Stimulated activated CD8-positive, alpha-beta memory T cell treated with anti-CD3 and anti-CD28 coated beads, Interleukin-15, amount 100 ng/mL, for 1 hour (primary cell): ENCODE measurements around the gene ZBTB7C.

Experiments used
- DNase-seq: peaks from one replicate; pipeline ENCODE4 v3.0.0-alpha.2; 2020; ENCODE audit warnings: low read depth

The ZBTB7C gene

GRCh38 chr18:48352051-48352755 lies 57.0 kb downstream of the ZBTB7C start:
- no peak for DNase-seq

DNA sequence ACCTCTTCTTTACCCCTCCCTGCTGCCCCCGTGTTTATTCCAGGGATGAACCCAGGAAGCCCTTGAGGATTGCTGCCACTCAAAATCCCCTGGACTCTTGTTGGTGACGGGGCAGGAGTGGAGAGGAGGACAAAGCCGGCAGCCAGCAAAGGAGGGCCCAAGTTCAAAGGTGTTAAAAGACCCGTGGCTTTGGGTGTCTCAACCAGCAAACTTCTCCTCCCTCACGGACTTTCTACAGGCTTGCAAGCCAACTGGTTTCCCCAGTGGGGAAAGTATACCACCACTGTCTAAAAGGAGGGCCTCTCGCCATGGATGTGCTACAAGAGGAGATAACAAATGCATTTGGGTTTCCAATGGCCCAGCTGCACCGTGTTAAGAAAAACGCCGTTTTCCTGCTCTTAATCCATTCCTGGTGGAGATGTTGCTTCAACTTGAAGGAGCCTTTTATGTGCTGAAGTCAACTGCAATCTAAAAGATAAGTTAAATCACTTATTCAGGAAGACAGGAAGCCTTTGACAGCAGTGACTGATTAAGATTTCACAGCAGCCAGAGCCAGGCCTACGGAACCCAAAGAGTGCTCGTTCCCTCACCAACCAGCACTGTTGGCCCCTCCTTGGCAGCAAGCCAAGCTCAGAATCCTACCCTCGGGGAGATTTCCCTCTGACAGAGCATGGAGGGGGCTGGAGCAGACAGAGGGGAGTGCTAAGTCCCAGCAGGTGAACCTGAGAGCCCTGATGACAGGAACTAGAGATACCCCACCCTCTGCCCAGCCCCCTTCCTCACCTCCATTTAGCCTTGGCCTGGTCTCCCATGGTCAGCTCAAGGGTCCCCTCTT lies 57.8 kb downstream of the ZBTB7C start:
- DNase-seq: no peak

- DNase-seq: no peak
Observed at GRCh38 chr18:48348739-48349138, 60.4 kb downstream of the ZBTB7C start.

DNA sequence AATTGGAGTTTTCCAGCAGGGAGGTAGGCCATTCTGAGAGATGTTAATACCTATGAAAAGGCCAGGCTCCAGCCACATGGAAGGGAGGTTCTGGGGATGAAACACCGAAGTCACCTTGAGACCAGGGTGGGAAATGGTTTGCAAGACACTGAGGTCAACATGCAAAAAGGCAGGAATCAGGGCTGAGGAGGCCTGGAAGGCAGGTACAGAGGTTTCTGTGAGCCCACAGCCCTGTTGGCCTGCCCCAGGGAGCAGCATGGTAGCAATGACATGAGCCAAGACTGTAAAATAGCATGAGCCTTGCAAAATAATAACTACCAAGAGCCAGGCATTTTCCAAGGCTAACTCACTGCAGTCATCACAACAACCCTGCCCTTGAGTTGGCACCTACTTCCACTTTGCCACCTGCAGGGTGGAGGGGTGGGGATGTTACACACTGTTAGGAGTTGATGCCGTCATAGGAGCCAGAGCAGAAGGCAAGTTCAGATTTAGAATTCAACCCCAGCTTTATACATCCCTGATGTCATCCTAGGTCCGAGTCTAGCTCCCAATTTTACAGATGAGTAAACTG lies 61.3 kb downstream of the ZBTB7C start:
- no peak for DNase-seq

DNA sequence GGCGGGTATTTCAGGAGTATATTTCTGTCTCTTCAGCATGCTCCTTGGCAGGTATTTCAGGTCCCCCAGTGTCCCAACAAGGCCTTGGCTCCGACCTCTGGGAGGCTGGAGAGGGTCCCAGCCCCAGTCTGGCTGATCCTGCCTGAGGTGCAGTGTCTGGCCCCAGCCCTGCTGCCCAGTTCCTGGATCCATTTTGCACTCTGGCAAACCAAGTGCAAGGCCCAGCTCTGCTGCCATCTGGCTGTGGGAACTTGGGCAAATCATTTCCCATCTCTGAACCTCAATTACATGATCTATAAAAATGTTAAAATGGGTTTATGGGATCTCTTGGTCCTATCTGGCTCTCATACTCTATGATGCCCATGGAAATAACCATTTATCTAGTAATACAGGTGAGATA lies 63.6 kb downstream of the ZBTB7C start:
- no peak for DNase-seq

DNA sequence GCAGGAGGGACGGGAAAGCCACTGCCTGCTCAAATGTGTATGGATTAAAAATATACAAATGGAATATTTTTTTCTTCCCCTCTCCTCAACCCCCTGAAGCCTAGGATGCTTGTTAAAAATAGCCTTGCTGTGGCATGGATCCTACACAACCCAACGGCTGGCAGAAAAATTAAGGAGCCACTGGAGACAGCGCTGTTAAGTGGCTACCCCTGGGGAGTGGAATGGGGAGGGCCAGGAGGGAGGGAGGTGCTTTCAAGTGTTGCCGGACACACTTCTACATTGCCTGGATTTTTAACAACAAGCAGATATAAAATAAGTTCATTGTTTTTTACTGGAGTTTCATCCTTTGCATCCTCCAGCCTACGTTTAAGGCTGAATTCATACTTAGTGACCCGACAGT lies 66.6 kb downstream of the ZBTB7C start:
- no peak for DNase-seq

DNA sequence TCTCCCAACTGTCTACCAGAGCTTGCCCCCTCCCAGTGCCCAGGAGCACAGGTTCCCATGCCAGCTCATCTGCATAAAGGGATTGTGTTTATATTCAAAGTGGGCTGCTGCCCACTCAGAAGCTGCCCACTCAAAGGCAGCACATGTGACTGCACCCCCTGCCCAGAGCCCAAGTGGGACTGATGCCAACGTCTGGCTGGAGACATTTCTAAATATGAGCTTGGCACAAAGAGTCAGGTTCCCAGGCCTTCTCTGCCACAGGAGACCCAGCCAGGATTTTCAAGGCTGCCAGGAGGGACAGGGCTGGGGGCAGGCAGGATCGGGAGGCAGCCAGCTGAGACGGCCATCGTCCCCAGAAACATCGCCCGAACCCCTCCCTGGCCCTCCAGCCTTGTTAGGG lies 67.1 kb downstream of the ZBTB7C start:
- DNase-seq: no peak

DNA sequence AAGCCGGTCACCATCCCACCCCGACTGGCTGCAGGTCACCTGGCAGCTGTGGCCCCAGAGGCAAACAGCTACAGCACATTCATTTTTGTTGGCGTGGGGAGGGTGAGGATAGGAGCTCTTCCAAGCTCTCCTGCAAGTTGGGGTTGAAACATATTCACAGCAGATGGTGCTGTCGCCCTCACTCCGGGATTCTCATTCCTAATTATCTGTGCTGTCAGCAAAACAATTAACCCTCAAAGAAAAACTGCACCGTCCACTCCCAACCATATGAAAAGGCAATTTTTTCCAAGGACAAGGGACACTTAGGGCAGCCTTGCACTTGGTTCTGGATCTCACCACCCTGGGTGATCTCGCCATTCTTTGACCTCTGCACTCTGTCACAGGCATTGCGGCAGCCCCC lies 68.6 kb downstream of the ZBTB7C start:
- no peak for DNase-seq

GRCh38 chr18:48339692-48340091 lies 69.5 kb downstream of the ZBTB7C start:
- DNase-seq: no peak

DNA sequence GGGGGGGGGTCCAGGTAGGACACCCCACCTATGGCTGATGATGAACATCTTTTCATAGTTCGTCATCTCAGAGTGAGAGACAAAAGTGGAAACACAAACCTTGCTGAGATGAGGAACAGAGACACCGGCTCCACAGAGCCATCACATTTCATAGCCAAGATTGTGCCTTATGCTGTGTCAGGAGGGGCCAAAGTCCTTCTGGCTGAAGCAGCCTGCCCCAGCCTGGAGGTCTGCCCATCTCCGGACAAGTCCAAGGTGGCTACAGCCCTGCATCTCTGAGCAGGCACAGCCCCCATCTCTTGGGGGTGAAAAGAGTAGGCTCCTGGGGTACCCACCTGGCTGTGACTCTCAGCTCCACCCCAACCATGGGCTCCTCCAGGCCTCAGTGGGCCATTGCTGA lies 70.3 kb downstream of the ZBTB7C start:
- DNase-seq: no peak

DNA sequence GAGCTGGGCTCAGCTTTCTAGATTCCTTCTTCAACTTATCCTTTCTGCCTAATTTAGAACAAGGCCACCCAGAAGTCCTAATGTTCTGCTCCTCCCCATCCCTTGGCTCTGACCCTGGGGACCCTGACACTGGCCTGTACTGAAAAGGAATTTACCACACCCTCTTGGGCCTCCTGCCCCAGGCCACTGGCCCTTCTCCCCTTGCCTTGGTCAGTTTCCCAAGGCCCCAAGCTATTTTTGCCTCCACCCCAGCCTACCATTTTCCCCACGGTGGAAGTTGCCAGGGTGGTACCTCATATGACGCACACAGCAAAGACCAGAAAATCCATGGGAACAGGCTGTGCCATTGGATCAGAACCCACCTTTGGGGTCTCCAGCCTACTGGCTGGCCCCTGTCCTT lies 72.1 kb downstream of the ZBTB7C start:
- no peak for DNase-seq

GRCh38 chr18:48336332-48336731 lies 72.9 kb downstream of the ZBTB7C start:
- no peak for DNase-seq

DNA sequence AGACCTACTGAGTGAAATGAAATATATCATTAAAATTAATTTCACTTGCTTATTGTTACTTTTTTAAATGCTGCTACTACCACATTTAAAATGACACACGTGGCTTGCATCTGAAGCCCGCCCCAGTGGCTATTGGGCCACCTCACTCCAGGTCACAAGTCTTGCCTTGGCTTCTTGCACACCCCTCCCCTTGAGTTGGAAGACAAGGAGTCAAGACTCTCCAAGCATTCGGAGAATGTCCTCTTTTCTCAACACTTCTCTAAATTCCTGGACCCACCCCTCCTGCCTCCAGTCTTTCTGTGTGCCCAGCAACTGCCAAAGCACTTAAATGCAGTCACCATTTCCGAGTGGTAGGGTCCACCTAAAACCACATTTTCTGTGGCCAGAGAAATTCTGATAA lies 73.4 kb downstream of the ZBTB7C start:
- no peak for DNase-seq

DNA sequence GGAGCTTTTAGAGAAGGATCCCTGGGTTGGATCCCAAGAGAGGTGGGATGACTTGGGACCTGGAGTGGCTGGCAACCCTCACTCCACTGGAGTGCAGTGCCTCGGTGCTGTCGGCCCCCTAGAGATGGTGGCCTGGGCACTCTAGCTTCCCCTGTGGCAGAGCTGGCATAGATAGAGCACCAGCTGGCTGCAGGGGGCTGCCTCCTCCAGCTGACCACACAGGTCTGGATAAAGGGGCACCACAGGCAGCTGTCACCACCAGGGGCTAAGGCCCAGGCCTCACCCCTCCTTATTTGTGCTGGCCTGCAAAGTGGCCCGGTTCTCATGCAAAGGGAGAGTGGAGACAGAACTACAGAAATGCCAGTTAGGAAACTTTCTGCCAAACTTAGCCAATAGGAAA lies 74.3 kb downstream of the ZBTB7C start:
- DNase-seq: no peak

GRCh38 chr18:48333563-48333962 lies 75.6 kb downstream of the ZBTB7C start:
- no peak for DNase-seq

DNA sequence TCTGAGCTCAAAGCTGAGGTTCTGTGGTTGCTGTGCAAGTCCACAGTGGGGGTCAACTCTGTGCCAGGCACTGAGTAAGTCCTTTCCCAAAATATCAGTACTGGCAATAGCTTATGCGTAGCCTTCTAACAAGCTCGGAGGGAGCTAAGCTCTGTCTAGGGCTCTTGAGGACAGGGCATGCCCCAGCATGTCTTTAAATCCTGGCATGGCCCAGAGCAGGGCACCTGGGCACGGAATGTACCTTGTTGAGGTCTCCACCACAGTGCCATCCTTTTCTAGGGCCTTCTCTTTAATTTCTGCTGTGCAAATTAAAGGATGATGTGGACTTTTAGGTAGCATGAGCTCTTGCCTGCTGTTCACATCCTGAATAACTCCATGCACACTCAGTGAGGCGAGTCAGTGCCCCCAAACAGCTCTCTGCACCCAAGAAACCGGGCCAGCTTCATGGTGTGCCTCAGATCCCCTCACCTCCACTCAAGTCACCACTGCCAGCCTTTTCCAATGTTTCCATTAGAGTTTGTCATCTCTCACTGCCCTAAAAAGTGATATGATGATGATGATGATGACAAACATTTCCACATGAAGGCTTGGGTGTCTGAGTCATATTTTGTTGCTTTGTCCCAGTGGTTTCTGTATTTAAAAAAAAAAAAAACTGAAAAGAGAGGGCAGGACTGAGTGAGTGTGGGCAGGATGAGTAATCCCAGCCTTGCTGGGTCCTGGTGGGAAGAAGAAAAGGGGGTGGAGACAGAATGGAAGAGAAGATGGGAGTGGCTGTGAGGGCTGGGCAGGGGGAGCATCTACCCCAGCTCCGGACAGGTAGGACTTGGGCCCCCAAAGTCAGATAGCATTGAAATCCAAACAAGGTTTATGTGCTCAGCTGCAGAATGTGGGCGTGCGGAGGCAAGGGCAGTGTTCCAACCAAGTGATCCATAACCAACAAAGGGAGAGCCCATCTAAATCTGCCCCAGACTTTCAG lies 78.9 kb downstream of the ZBTB7C start:
- no peak for DNase-seq

DNA sequence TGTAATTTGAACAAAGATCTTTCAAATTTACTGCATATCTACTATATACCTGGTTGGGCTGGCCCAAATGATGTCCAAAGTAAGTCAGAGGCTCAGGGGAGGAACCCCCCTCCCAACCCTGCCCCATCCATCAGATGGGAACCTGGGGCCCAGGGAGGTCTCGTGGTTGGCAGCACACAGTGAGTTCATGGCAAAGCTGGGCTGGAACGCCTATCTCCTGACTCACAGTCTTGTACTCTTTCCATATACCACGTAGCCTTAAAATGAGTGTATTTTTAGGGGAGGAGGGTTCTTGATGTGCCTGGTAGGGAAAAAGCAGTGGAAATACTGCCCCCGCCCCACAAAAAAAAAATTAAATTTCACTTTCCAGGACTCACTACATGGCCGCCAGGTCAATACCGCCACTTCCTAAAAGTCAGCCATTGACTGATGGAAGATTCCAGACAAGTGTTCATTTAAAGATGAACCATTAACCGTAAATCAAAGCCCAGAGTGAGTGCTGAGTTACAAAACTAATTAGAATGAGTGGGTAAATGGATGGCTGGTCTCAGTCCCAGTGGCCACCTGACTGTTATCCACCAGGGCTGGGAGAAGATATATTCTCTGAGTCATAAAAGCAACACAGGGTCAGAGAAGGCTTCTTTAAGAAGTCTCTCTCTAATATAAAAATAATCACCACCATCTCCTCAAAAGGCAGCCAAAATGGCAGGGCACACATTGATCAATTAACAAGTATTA lies 80.5 kb downstream of the ZBTB7C start:
- DNase-seq: no peak

DNA sequence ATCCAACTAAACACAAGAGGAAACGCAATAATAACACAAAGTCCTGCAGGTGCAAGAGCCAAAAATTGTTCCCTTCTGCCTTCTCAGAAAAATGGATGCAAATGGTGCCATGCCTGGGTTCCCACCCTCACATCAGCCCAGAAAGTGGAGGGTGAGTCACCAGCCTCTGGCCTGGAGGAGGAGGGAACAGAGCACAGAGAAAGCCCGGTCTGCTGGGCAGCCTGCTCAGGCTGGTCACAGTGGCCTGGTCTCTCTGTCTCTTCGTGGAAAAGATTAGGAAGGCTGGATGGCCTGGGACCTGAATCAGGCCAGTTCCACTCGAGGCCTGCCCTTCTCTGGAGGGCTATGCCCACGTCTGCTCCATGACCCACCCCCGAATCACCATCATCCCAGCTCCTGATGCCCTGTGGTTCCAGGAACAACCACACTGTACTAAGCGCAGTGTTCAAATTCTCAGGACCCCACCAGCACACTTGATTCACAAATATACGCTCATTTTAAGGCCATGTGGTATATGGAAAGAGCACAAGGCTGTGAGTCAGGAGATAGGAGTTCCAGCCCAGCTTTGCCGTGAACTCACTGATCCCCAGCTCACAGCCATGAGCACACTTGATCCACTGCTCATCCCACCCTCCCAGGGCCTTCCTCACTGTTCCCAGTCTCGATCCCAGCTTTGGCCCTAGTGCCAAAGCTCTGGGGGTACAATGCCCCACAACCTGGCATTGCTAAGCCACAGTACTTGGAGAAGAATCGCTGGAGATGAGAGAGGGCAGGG lies 82.1 kb downstream of the ZBTB7C start:
- no peak for DNase-seq

DNA sequence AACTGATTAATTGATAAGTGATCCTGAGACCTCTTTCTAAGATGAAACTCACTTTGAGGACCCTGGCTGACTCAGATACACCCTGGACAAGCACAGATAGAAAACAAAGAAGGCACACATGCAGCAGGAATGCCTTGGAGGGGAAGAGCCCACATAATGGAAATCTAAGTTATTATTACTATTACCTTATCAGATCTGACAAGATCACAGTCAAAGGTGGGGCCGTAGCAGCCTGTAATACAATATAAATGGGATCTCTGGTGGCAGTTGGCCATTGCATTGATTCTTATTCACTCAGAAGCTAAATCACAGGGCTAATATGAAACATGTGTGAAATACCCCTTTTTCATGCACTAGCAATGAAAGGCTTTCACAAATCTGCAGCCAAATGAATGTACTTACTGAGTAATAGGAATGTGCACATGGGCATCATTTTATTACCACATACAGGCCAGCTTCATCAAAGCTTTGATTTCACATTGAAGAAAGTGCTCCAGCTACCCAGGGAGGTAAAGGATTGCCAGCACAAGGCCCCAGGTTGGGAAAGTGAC lies 84.0 kb downstream of the ZBTB7C start:
- DNase-seq: no peak

DNA sequence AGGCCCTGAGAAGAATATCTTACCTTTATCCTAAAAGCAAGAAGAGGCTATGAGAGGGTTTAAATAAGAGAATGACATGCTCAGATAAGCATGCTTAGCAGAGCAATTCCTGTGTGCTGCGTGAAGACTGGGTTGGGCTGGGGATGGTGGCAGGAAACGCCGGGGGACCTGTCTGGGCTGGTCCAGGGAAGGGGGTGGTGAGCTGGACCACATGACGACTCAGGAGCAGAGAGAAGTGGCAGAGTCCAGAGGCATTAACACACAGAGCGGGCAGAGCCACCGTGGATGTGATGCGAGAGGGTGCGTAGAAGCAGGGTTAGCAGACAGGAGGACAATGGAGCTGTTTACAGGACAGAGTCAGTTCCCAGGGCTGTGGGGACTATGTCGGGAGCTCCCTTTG lies 84.5 kb downstream of the ZBTB7C start:
- DNase-seq: no peak
